NCI-H774 (cell line): ENCODE measurements around the gene SLC38A7.
A peak's percentile ranks its signal among the peaks of the same experiment; 100 is the strongest.
"Not testable (repeated sequence)": the region's sequence is repeated elsewhere in the genome, so short reads cannot be mapped to it uniquely, and the experiment has no call there.

ENCODE experiments used
- DNase-seq: peaks from one replicate; lab custom pipeline; 2025; lab: John Stamatoyannopoulos, UW

SLC38A7 gene

GRCh38 chr16:58684354-58685083, at the start of gene SLC38A7:
Gene SLC38A7 (minus strand): TSS chr16:58684770. CDS start chr16:58680126, 4,644 bp downstream.
- peak; percentile 62 for DNase-seq

- peak; percentile 82 for DNase-seq
Measured at GRCh38 chr16:58733671-58734458, 49.3 kb upstream of the SLC38A7 start, which contains the start of gene GOT2. Gene GOT2 (minus strand): TSS chr16:58734316. CDS start chr16:58734228, 88 bp downstream.

- no peak for DNase-seq
Measured at GRCh38 chr16:58733248-58733670, 48.7 kb upstream of the SLC38A7 start.

- no peak for DNase-seq
Measured at GRCh38 chr16:58732545-58733247, 48.1 kb upstream of the SLC38A7 start.

GRCh38 chr16:58730724-58731370, 46.3 kb upstream of the SLC38A7 start:
- no peak for DNase-seq

GRCh38 chr16:58727796-58728568, 43.4 kb upstream of the SLC38A7 start:
- no peak for DNase-seq

GRCh38 chr16:58727028-58727781, 42.6 kb upstream of the SLC38A7 start:
- no peak for DNase-seq

GRCh38 chr16:58723109-58723508, 38.5 kb upstream of the SLC38A7 start:
- DNase-seq = no peak

GRCh38 chr16:58717994-58718393, 33.4 kb upstream of the SLC38A7 start:
- DNase-seq = no peak

- no peak for DNase-seq
Measured at GRCh38 chr16:58716468-58716867, 31.9 kb upstream of the SLC38A7 start.

- DNase-seq = no peak
Measured at GRCh38 chr16:58713742-58714141, 29.2 kb upstream of the SLC38A7 start.

- no peak for DNase-seq
Measured at GRCh38 chr16:58709333-58709732, 24.8 kb upstream of the SLC38A7 start.

GRCh38 chr16:58699151-58699550, 14.6 kb upstream of the SLC38A7 start:
- DNase-seq = no peak

GRCh38 chr16:58695368-58695767, 10.8 kb upstream of the SLC38A7 start:
- no peak for DNase-seq

- DNase-seq = no peak
Measured at GRCh38 chr16:58692450-58692849, 7.9 kb upstream of the SLC38A7 start.

GRCh38 chr16:58686985-58687706, 2.6 kb upstream of the SLC38A7 start:
- not testable (repeated sequence) for DNase-seq

GRCh38 chr16:58685084-58685449, 497 bp upstream of the SLC38A7 start:
- DNase-seq = no peak

- DNase-seq = no peak
Measured at GRCh38 chr16:58684001-58684353, 593 bp downstream of the SLC38A7 start.

GRCh38 chr16:58679763-58680162, 4.8 kb downstream of the SLC38A7 start:
- DNase-seq = no peak

GRCh38 chr16:58678716-58679115, 5.9 kb downstream of the SLC38A7 start:
- no peak for DNase-seq
